Activated T-cell treated with anti-CD3 and anti-CD28 coated beads, Interleukin-2, amount 50 U/mL, for 48 hours (primary cell): ENCODE data around the gene PTPRU.

Experiments used
- DNase-seq, 2 experiments: peaks; one replicate each; pipeline ENCODE4 v3.0.0-alpha.2; 2020

PTPRU gene

DNA sequence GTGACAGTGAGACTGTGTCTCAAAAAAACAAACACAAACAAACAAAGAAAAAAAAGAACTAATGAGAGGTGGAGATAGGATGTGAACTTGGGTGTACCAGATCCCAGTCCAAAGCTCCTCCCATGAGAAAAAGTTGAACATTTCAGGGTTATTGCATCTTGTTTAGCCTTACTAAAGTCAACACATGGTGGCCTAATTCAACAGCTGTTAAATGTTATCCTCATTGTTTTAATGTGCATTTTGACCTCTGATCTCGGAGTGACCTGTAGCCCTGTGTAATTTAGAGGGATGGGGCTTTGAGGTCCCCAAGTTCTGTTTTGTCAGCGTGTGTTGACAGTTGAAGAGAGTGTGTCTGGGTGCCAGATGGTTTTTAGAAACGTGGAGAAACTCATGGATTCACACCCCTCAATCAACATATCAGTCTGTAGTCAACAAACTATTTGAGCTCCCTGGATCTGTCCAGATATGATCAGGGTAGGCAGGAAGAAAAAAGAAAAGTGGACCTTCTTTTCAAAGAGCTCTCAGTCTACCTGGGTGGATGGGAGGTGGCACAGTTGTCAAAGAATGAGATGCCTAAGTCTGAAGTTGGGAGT, 34.7 kb downstream of the PTPRU start:
- DNase-seq, result no peak

DNA sequence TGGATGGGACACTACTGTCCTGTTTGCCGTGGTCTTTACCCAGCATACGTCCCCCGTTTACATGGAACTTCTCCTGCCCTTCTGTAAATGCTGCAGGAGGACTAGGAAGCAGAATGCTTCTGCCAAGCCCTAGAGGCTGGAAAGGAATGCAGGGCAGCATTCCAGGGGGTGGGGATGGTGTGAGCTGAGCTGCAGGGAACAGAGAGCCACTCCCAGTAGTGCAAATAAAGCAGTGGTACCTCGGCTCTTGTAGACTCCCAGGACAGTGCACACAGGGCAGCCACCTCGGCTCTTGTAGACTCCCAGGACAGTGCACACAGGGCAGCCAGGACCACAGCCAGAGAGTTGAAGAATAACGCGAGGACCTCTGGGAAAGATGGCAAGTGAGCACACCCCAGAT, 35.4 kb downstream of the PTPRU start:
- DNase-seq, result no peak

DNA sequence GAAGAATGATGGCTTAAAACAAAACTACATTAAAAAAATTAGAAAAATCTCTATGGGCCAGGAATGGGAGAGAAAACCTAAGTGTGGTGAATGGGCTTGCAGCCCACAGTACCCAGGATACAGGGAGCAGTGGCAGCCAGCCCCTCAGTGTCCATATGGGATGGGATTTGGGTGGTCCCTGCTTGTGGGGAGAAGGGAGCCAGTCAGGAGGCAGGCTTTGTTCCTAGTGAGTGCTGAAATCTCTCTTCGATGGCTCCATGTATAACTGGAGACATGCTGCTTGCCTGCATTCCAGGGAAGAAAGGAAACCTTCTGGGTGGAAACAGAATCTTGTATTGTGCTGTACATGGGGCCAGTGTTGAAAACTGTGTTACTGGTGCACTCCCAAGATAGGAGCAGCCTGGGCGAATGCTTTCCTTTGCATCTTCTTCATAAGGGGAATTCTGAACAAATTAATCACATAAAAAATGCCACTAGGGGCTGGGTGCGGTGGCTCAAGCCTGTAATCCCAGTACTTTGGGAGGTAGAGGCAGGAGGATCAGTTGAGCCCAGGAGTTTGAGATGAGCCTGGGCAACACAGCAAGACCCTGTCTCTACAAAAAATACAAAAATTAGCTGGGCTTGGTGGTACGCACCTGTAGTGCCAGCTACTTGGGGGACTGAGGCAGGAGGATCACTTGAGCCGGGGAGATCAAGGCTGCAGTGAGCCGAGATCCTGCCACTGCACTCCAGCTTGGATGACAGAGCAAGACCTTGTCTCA, 36.0 kb downstream of the PTPRU start:
- no peak for DNase-seq

DNA sequence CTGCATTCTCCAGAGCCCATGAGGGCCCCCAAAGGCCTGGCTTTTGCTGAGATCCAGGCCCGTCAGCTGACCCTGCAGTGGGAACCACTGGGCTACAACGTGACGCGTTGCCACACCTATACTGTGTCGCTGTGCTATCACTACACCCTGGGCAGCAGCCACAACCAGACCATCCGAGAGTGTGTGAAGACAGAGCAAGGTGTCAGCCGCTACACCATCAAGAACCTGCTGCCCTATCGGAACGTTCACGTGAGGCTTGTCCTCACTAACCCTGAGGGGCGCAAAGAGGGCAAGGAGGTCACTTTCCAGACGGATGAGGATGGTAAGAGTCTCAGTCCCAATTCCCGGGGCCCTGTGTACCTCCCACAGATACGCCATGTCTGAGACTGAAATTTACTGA, 39.1 kb downstream of the PTPRU start:
- DNase-seq, result no peak

DNA sequence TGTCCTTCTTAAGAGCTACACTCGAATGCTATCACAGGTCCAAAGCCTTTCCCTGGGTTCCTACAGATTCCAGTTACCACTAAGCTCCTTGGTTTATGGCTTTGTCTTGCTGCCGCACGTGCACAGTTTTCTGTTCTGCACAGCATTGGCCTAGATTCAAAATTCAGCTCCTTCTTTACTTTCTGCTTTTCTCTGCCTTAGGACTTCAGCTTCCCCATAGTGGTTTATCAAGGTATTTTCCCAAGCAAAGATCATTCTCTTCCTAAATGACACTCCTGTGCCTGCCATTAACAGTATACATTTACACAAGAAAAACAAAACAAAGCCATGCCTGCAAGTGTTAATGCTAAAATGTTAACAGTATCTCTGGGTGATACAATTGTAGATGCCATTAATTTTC, 41.8 kb downstream of the PTPRU start:
- DNase-seq, result no peak

DNA sequence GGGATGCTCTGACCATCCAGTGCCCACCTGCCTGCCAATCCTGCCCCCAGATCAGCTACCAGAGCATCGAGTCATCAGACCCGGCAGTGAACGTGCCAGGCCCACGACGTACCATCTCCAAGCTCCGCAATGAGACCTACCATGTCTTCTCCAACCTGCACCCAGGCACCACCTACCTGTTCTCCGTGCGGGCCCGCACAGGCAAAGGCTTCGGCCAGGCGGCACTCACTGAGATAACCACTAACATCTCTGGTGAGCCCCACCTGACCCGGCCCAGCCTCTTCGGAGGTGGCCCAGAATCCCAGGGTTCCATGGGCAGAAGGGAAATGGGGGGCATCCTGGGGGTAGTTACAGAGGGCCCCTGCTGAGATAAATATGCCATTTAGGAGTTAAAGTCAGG, 43.1 kb downstream of the PTPRU start:
- DNase-seq, result no peak

DNA sequence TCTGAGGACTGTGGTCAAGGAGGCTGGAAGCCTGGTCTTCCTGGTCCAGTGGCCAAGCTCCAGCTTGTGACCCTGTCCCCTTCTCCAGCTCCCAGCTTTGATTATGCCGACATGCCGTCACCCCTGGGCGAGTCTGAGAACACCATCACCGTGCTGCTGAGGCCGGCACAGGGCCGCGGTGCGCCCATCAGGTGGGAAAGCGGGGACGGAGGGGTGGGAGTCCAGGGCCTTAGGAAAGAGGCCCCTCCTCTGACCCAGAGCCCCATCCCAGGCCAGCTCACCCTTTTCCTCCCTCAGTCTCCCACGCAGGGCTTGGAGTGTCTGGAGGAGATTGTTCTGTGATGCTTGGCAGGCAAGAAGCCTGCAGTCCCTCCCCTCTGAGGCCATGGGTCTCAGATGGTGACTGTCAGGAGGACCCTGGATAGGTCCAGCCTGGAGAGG, 43.6 kb downstream of the PTPRU start:
- DNase-seq, result no peak

DNA sequence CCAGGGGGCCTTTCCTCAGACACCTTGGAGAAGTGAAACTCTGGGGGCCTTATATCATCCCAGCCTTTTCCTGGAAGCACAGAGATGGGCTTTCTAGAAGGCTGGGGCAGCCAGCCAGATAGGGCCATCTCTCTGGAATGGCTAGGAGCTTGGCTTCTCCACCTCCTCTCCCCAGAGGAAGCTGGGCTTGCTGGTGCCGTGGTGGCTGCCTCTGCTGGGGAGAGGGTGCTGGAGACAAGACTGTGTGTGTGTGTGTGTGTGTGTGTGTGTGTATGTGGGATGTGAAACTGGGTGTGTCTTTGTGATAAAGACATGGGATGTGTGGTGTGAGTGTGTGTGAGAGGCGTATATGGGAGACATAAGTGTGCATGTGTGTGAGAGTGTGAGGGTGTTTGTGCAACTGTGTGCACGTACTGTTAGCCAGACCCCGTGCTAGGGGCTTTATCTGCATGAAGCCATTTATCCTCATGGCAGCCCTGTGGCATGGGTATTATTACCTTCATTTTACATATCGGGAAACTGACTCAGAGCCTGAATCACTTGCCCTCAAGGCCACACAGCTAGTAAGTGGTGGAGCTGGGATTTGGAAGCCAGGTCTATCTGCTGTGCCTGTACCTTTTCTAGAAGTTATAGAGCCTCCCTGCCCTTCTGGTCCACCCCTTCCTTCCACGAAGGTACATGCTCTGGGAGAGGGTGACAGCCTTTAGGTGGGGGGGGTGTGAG, 44.2 kb downstream of the PTPRU start:
- no peak for DNase-seq

DNA sequence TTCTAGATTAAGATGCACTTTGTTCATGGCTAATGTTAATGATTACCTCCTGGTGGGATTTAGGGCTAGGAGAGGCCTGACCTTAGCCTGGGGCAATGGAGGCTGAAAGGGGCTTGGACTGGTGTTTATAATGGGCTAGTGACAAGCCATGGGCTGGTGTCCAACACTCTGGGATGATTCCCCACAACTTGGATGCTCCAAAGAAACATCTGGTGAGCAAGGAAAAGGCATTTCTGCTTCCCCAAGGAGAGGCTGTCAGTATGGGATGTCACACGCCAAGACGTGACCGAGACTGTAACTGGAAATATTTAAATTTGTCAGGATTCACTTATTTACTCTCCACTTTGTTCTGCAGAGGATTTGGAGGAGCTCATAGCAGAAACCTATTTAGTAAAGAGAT, 45.2 kb downstream of the PTPRU start:
- DNase-seq, result no peak

DNA sequence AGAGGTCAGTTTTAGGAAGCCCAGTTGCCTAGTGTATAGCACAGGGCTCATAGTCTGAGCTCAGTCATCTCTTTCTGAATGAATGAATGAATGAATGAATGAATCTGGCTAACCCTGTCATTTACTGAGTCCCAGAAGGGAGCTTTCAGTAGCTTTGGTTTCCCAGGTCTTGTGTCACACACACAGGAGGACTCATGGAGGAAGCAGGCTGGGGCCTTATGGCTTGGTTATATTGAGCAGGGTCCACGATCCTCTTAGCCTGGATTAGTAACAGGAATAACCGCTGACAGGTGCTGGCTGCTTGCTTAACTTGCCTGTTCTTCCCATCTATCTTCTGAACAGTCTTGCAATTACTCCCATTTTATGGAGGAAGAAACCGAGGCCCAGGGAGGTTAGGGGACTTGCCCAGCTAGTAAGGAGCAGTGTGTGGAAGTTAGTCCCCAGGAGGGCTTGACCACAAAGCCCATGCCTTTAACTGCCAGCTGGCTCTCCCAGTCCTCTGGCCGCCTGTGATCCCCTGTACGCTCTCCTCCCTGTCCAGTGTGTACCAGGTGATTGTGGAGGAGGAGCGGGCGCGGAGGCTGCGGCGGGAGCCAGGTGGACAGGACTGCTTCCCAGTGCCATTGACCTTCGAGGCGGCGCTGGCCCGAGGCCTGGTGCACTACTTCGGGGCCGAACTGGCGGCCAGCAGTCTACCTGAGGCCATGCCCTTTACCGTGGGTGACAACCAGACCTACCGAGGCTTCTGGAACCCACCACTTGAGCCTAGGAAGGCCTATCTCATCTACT, 46.0 kb downstream of the PTPRU start:
- no peak for DNase-seq

DNA sequence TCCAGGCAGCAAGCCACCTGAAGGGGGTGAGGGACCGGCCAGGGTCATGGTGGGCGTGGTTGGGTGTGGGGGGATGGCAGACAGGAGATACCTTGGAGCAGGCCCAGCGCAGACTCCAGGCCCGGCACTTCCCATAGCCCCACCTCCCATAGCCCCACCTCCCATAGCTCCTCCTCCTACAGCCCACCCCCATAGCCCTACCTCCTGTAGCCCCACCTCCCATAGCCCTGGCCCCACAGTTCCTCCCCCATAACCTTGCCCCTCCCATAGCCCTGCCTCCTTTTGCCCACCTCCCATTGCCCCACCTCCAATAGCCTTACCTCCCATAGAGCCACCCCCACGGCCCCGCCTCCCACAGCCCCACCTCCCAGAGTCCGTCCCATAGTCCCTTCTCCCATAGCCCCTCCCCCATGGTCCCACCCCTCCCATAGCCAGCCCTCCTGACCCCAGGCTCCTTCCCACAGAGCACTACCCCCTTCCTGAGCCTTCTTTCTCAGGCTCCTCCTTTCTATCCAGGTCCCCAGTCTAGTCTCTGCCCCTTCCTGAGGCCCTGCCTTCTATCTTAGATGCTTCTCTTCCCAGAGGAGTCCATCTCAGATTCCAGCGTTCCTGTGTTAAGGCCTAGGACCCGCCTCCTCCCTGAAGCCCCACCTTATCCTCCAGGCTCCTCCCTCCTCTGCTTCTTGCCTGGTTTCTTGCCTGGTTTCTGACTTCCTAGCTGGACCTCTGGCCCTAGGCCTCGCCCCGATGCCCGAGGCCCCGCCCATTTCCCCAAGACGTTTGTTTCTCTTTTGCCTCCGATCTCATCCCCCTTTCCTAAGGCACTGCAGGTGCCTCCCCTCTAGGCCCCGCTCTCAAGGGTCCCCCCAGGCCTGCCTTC, 46.8 kb downstream of the PTPRU start:
- peak; percentile 35 to 40 for DNase-seq

DNA sequence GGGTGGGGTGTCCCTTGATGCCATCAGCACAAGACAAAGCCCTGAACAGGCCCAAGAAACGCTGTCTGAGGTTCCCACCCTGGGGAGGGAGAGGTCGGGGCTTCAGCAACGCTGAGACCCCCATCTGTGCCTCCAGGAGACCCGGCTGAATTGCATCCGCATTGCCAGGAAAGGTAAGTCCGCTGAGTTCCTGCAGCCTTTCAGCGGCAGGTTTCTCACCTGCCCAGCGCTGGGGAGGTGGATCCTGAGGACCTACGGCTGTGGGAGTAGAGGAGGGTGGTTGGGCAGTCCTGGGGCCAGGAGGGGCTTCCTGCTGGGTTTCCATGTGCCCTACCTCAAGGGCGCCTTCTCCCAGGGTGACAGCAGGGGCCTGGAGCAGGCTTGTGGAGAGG, 47.5 kb downstream of the PTPRU start:
- DNase-seq, result no peak

DNA sequence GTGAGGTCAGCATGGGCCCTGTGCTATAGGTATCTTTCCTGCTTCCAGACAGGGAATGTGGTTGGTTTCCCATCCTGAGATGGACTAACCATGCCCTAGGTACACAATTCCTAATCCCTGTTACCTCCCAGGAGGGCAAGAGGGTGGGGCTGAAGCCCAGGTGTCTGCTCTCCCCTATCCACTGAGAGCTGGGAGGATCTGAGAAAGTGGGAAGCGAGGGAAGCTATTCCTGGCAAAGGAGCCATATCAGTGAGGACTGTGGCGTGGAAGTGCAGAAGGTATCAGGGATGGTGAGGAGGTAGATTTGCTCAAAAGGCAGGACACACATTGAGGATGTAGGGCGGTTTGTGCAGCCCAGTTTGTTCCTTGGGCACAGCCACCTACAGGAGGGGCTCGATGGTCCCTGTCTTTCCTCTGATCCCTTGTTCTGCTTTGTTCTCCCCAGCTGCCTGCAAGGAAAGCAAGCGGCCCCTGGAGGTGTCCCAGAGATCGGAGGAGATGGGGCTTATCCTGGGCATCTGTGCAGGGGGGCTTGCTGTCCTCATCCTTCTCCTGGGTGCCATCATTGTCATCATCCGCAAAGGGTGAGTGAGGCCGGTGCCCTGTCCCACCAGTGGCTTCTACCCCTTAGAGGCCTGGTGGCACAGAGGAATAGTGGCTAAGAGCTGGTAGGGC, 48.1 kb downstream of the PTPRU start:
- DNase-seq, result no peak

DNA sequence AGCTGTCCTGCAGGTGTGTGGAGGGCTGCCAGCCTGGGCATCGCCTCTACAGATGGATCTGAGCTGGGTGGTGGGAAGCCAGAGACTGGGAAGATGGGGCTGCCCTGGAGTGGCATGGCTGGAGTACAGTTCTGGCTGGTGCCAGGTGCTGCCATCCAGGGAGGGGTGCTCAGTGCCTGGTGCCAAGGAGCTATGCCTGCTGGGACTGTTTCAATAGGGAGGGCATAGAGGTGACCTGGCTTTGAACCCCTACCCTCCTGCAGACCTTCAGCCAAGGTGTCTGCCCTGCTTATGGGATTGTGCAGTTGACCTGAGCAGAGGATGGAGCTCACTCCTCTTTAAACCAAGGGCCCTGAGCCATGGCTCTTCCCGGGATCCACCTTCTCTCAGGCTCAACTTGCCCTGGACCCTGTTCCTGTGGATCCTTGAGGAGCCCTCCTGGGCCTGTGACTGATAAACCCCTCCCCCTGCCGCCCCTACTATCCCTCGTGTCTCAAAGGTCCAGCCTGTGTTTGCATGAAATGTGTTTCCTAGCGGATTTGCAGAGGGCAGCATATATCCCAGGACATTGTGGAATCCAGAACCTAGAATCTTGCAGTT, 48.7 kb downstream of the PTPRU start:
- no peak for DNase-seq

DNA sequence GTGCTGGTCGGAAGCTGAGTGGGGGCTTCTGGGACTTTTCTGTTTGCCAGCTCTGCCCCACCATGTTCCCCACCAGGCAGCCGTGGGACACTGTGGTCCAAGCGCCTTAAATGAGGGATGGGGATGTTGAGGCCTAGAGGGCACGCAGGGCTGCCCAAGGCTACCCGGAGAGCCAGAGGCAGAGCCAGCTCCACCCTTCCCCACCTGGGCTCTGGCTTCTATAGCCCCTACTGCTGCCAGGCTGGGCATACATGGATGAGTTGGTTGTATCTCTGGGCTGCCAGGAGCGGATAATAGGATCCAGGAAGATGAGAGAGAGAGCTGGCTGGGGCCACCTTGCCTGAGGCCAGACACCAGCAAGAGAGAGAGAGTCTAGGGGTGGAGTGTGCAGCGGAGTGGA, 49.4 kb downstream of the PTPRU start:
- DNase-seq, result no peak

DNA sequence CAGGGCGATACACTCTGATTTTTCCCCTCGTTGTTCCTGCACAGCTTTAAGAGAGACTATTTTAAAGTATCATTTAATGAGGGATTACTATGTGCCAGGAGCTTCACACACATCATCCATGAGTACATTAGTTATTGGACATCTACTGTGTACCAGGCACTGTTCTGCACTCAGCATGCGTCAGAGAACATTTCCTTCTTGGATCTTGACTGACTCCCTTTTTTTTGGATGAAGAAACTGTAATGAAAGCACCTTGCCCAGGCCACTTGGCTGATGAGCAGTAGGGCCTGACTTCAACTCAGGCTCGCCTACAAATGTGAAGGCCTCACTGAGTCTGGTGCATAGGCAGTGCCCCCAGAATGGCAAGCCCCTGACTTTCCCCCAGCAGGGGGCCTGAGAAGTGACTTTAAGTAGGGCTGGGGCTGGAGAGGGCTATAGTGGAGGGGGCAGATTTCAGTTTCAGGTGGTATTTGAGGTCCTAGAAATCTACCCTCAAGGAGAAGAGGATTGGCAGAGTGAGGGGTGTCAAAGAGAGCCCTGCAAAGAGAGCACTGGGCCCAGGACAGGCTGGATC, 50.0 kb downstream of the PTPRU start:
- DNase-seq, result no peak

DNA sequence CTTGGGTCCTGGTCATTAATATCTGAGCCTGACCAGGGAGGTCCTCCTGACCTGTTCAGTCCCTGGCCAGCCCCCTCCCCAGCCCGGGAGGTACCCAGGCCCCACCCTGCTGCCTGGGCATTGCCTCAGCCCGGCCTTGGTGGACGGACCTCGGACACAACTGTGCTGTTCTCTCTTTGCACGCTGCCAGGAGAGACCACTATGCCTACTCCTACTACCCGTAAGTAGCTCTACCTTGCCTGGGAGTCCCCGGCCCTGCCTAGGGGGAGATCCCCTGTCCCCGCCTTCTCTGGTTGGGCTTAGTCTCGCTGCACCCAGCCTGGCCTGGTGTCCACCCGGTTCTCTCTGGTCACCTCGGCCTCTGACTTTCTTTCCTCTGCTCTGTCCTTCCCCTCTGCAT, 53.2 kb downstream of the PTPRU start:
- DNase-seq, result no peak

DNA sequence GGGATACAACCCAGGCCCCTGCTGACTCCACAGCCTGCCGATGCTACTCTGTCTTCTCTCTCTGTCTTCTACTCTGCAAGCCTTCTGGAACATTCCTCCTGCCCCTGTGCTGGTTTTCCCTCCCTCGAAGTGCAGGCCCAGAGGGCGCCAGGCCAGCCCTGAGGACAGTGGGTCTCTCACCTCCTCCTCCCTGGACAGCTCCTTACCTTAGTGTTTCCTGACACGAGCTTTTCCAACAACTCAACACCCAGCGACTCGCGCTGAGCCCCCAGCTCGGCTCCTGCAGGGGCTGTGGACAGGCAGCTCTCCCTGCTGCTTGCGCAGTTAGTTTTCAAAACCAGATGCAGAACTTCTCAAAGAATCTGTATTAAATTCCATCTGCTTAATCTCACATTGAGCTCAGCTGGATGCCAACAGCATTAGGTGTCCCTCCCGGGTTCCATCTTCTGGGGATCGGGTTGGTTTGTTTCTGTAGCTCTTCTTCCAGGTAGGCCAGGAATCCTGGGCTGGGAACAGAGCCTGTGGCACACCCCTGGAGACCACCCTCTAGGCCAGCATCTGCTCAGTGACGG, 54.2 kb downstream of the PTPRU start:
- DNase-seq, result no peak

DNA sequence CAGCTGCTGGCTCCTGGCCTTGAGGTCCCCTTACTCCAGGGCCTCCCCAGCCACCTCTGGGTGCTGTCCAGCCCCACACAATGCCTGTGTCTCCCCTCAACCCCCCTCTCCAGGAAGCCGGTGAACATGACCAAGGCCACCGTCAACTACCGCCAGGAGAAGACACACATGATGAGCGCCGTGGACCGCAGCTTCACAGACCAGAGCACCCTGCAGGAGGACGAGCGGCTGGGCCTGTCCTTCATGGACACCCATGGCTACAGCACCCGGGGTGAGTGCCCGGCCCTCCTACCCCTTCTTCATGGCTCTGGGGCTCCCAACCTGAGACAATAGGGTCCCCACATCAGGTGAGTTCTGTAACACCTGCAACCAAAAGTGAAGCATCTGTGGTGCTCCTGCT, 55.4 kb downstream of the PTPRU start:
- DNase-seq, result no peak

DNA sequence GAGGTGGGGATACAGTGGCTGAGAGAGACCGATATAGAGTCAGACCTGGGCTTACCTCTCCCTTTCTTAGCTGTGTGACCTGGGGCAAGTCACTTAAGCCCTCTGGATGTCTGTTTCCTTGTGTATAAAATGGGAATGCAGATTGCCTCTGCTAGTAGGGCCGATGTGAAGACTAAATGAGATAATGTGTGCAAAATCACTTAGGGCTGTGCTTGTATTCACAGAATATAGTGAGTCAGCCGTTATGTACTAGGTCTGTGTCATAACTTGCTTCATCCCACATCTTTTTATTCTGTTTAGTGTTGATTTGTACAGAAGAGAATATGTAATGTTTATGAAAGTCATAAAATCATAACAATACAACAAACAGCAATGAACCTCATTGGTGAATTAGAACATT, 56.0 kb downstream of the PTPRU start:
- no peak for DNase-seq

DNA sequence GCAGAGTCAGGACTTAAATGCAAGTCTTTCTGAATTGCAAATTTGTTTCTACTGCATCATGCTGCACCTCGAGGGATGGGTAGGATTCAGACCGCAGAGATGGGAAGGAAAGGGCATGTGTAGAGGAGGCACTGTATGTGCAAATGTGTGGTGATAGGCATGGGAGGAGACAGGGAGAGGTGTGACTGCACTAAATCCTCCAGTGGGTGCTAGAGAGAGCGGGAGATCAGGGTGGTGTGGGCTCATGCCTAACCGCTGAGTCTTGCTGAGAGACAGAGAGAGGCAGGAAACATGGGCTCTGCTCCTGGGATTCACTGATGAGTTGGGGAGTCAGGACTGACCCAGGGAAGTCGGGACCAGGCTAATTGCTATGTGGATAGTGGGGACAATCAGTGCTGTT, 61.1 kb downstream of the PTPRU start:
- no peak for DNase-seq
